Upper lobe of right lung (tissue), 1 donor: ENCODE results near the gene LRRC51. TPM values are rescaled to one million over a fixed set of nuclear protein-coding genes. Genes with fewer than 3 reads are reported as not detected.

Experiments
- ATAC-seq: fragments of 200-7000 bp; cut with Tn5 transposase; one replicate; pipeline ENCODE4 v1.9.1; 2020; ENCODE audit warnings: mild to moderate bottlenecking, moderate library complexity
- DNase-seq: peaks from one replicate; pipeline ENCODE4 v3.0.0-alpha.2; 2020
- H3K27ac ChIP-seq: fragments of 200-600 bp; one replicate; pipeline ENCODE4 v1.8.0; 2022
- H3K27me3 ChIP-seq: fragments of 200-600 bp; one replicate; pipeline ENCODE4 v1.8.0; 2022; ENCODE audit warnings: mild to moderate bottlenecking
- H3K36me3 ChIP-seq: fragments of 200-600 bp; one replicate; pipeline ENCODE4 v1.8.0; 2022
- H3K4me1 ChIP-seq: fragments of 200-600 bp; one replicate; pipeline ENCODE4 v1.8.0; 2022
- H3K4me3 ChIP-seq: fragments of 200-600 bp; one replicate; pipeline ENCODE4 v1.8.0; 2022; ENCODE audit warnings: mild to moderate bottlenecking
- H3K9me3 ChIP-seq: fragments of 200-600 bp; one replicate; pipeline ENCODE4 v1.8.0; 2022
- intact Hi-C: fragments of 100-400 bp; cut with DNase I; formaldehyde crosslinking; loops from one replicate; pipeline ENCODE4 v1.11.0; 2022
- total RNA-seq: library from RNA; stranded (reverse); fragmentation: NEBNext Ultra II Directional; extraction: Animal tissue kit (Norgen Biotek cat#: 25700); gene quantifications from one replicate; pipeline ENCODE4 v1.2.1, GENCODE V29; 2021
- TF ChIP-seq, protein P1 (sequence below): fragments of 200-600 bp; IDR thresholded peaks from one replicate; pipeline ENCODE4 v1.8.0; 2022; ENCODE audit warnings: antibody characterized with exemption
- donor health status: DM: no; HTN: yes; CAD: no; lungs with severe emphysema.

The LRRC51 gene
- total RNA-seq, 1 donor from 2014 or later = 6.8 TPM

GRCh38 chr11:72112143-72112977, 31.7 kb downstream of the LRRC51 start, which contains the start of gene ANAPC15:
ANAPC15 (minus strand) TSS chr11:72112695; CDS start chr11:72111276, 1,419 bp downstream.
- H3K27me3 ChIP-seq = no peaks in the 10 kb centered on the region
- H3K4me3 ChIP-seq = peak within 1 kb of the TSS; percentile 74
- intact Hi-C loops = no loop called here
- peak; percentile 97 for DNase-seq
- ATAC-seq = peak; percentile 94
- H3K9me3 ChIP-seq = no peaks in the 10 kb centered on the region
- peaks cover 9% of the 10 kb centered on the region for H3K4me1 ChIP-seq
- TF ChIP-seq, protein P1, sequence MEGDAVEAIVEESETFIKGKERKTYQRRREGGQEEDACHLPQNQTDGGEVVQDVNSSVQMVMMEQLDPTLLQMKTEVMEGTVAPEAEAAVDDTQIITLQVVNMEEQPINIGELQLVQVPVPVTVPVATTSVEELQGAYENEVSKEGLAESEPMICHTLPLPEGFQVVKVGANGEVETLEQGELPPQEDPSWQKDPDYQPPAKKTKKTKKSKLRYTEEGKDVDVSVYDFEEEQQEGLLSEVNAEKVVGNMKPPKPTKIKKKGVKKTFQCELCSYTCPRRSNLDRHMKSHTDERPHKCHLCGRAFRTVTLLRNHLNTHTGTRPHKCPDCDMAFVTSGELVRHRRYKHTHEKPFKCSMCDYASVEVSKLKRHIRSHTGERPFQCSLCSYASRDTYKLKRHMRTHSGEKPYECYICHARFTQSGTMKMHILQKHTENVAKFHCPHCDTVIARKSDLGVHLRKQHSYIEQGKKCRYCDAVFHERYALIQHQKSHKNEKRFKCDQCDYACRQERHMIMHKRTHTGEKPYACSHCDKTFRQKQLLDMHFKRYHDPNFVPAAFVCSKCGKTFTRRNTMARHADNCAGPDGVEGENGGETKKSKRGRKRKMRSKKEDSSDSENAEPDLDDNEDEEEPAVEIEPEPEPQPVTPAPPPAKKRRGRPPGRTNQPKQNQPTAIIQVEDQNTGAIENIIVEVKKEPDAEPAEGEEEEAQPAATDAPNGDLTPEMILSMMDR = no peak
- H3K27ac ChIP-seq = peak within 1 kb of the TSS; percentile 100
- no peaks in the 10 kb centered on the region for H3K36me3 ChIP-seq

- Histone ChIP-seq H3K27me3 (no peaks in the 10 kb centered on the region), H3K4me1 (peaks cover 9% of the 10 kb centered on the region), H3K27ac (peak overlapping the region; percentile 100), H3K4me3 (peak overlapping the region; percentile 74), H3K36me3 (no peaks in the 10 kb centered on the region), H3K9me3 (no peaks in the 10 kb centered on the region)
- TF ChIP-seq, protein P1 = no peak
- intact Hi-C loops = no loop called here
- DNase-seq (no peak), ATAC-seq (no peak)
These were observed 32.5 kb downstream of the LRRC51 start for GRCh38 chr11:72112978-72113808.

DNA sequence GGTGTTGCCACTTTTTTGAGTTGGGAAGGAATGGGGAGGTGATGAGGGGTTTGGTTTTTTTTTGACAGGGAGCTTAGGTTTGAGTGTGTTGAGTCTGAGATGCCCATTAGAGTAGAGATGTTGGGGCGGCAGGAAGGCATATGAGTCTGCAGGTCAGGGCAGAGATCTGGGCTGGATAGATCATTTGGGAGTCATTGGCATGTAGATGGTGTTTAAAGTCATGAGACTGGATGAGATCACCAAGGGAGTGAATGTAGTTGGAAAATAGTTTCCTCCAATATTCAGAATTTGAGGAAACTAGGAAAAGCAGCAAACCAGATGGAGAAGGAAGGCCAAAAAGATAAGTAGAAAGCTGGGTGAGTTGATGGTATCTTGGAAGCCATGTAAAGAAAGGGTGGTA, 33.9 kb downstream of the LRRC51 start:
- DNase-seq = no peak
- intact Hi-C loops = no loop called here
- TF ChIP-seq, protein P1 = no peak

GRCh38 chr11:72116019-72116755, 35.5 kb downstream of the LRRC51 start:
- Histone ChIP-seq H3K9me3 (no peaks in the 10 kb centered on the region), H3K4me3 (no peak overlapping the region), H3K36me3 (no peaks in the 10 kb centered on the region), H3K4me1 (peaks cover 9% of the 10 kb centered on the region), H3K27ac (no peak overlapping the region), H3K27me3 (no peaks in the 10 kb centered on the region)
- no peak for ATAC-seq
- TF ChIP-seq, protein P1 = no peak
- intact Hi-C loops = no loop called here
- no peak for DNase-seq

More for the DNA sequence above, 33.9 kb downstream of the LRRC51 start:
- Histone ChIP-seq H3K36me3 (no peaks in the 10 kb centered on the region), H3K9me3 (no peaks in the 10 kb centered on the region), H3K27ac (no peak overlapping the region), H3K27me3 (no peaks in the 10 kb centered on the region), H3K4me3 (no peak overlapping the region), H3K4me1 (peaks cover 9% of the 10 kb centered on the region)
- ATAC-seq = no peak

DNA sequence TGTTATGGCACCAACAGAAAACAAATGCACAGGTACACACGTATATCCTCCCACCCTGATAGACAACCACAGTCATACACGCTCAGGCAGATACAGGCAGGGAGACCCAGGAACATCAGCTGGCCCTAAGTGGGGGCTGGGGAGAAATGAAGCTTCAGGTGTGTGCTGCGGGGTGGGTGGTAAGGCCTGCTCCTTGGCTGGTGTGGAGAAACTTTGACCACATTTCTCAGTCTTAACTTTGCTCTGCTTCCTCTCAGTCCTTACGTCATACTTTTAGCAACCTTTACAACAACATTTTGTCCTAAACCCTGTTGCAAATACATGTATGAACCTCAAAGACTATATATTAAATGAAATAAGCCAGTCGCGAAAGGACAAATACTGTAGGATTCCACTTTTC, 38.5 kb downstream of the LRRC51 start:
- no peaks in the 10 kb centered on the region for H3K27me3 ChIP-seq
- no peak overlapping the region for H3K27ac ChIP-seq
- no peak overlapping the region for H3K4me3 ChIP-seq
- H3K4me1 ChIP-seq = no peaks in the 10 kb centered on the region
- DNase-seq (no peak), ATAC-seq (peak; percentile 42)
- H3K36me3 ChIP-seq = no peaks in the 10 kb centered on the region
- TF ChIP-seq, protein P1 = no peak
- H3K9me3 ChIP-seq = no peaks in the 10 kb centered on the region
- intact Hi-C loops = no loop called here
